AG04450 (cell line): ENCODE measurements around the gene GPR75. TPM values are rescaled to one million over a fixed set of nuclear protein-coding genes. Genes with fewer than 3 reads are reported as not detected.

Experiments
- CTCF ChIA-PET: fragments of 300-600, 350-600 bp; formaldehyde crosslinking; extraction: SDS; loops from one replicate; lab custom pipeline; 2022; ENCODE audit warnings: antibody characterized with exemption, inconsistent platforms; lab: Charles Lee
- POLR2A ChIA-PET: fragments of 350-600 bp; formaldehyde crosslinking; extraction: SDS; loops from one replicate; lab custom pipeline; 2021; ENCODE audit warnings: antibody characterized with exemption, inconsistent platforms; lab: Yijun Ruan, JAX
- DNase-seq: peaks from one replicate; pipeline ENCODE4 v3.0.0-alpha.2; 2011; ENCODE audit warnings: low read depth, low spot score
- H3K27ac ChIP-seq: one replicate; pipeline ENCODE4 v1.5.1; 2012; ENCODE audit warnings: low read depth, low read length, control low read depth
- H3K27me3 ChIP-seq: one replicate; pipeline ENCODE4 v1.6.0; 2012; ENCODE audit warnings: low read length; ENCODE audit not compliant: control insufficient read depth, insufficient read depth
- H3K4me3 ChIP-seq: 2 replicates; pipeline ENCODE4 v1.5.1; 2011; ENCODE audit warnings: mild to moderate bottlenecking, low read depth, low read length, control low read depth
- H3K9me3 ChIP-seq: 2 replicates; pipeline ENCODE4 v1.5.1; 2012; ENCODE audit warnings: low read length; ENCODE audit not compliant: control insufficient read depth, insufficient read depth
- polyA plus RNA-seq: library from polyadenylated mRNA; depleted of rRNA; stranded (reverse); fragments of >200 nt; gene quantifications from 2 replicates; pipeline ENCODE4 v1.2.3, GENCODE V29; 2011
- TF ChIP-seq, protein P1 (sequence below): IDR thresholded peaks from 2 replicates; pipeline ENCODE4 v1.5.1; 2011; ENCODE audit warnings: low read depth, low read length, control low read depth, inconsistent platforms

Gene GPR75
- polyA plus RNA-seq, 1 experiment, result 2.0 TPM

DNA sequence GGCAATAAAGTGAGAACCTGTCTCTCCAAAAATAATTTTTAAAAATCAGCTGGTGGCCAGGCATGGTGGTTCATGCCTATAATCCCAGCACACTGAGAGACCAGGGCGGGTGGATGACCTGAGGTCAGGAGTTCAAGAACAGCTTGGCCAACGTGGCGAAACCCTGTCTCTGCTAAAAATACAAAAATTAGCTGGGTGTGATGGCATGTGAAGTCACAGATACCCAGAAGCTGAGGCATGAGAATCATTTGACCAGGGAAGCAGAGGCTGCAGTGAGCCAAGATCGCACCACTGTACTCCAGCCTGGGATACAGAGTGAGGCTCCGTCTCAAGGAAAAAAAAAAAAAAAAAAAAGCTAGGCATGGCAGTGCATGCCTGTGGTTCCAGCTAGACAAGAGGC lies 7.4 kb upstream of the GPR75 start:
- Histone ChIP-seq H3K27me3 (no peaks in the 10 kb centered on the region), H3K9me3 (no peaks in the 10 kb centered on the region), H3K4me3 (no peak overlapping the region), H3K27ac (no peak overlapping the region)
- ChIA-PET POLR2A (interaction anchor here (0.6 kb wide), 1 partner anchor 45 kb away, joined by 4 read pairs; no protein-coding TSS in a partner anchor), CTCF (interaction anchor here (1.6 kb wide), 1 partner anchor 9 kb away, joined by 8 read pairs; no protein-coding TSS in a partner anchor)
- TF ChIP-seq, protein P1, sequence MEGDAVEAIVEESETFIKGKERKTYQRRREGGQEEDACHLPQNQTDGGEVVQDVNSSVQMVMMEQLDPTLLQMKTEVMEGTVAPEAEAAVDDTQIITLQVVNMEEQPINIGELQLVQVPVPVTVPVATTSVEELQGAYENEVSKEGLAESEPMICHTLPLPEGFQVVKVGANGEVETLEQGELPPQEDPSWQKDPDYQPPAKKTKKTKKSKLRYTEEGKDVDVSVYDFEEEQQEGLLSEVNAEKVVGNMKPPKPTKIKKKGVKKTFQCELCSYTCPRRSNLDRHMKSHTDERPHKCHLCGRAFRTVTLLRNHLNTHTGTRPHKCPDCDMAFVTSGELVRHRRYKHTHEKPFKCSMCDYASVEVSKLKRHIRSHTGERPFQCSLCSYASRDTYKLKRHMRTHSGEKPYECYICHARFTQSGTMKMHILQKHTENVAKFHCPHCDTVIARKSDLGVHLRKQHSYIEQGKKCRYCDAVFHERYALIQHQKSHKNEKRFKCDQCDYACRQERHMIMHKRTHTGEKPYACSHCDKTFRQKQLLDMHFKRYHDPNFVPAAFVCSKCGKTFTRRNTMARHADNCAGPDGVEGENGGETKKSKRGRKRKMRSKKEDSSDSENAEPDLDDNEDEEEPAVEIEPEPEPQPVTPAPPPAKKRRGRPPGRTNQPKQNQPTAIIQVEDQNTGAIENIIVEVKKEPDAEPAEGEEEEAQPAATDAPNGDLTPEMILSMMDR, result no peak
- no peak for DNase-seq

DNA sequence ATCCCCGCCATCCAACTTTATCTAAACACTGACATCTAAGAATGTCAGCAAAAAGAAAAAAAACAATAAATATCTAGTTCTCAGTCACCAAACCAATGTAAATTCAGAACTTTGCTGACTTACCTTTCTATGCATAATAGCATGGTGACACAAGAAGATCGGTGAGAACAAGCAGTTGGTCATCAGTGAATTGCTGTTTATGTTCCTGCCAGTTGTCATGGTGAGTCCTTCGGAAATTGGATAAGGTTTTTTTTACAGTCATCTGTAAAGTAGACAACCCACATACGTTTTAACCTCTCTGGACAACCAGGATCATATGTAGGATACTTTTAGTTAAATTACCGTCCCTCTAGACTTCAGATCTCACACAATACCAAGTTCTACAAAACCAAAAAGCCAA lies 6.2 kb upstream of the GPR75 start:
- Histone ChIP-seq H3K4me3 (no peak overlapping the region), H3K27me3 (no peaks in the 10 kb centered on the region), H3K9me3 (no peaks in the 10 kb centered on the region), H3K27ac (no peak overlapping the region)
- TF ChIP-seq, protein P1, result no peak
- POLR2A ChIA-PET, result interaction anchor here (0.6 kb wide), 1 partner anchor 28 kb away, joined by 3 read pairs; no protein-coding TSS in a partner anchor
- DNase-seq, result no peak
- CTCF ChIA-PET, result interaction anchor here (1.6 kb wide), 1 partner anchor 8 kb away, joined by 8 read pairs; no protein-coding TSS in a partner anchor

DNA sequence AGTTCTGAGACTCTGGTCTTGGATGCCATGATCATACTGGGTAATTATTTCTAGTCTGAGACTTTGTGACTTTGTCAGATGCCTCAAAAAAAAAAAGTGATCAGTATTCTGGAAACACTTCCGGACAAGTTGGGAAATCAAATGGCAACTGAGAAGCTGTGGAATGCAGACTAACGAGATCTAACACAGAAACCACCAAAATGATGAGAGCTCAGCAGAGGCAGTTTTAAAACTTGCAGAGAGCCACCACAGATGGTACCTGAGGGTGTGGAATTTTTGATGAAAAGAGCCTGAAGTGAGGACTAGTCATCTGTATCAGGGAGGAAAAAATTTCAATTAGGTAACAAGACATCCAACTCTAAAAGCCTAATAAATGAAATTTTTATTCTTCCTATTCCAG lies 5.5 kb upstream of the GPR75 start:
- Histone ChIP-seq H3K27ac (no peak overlapping the region), H3K4me3 (no peak overlapping the region), H3K27me3 (no peaks in the 10 kb centered on the region), H3K9me3 (no peaks in the 10 kb centered on the region)
- CTCF ChIA-PET, result no interaction called here
- no peak for DNase-seq
- POLR2A ChIA-PET, result no interaction called here
- TF ChIP-seq, protein P1, result no peak

DNA sequence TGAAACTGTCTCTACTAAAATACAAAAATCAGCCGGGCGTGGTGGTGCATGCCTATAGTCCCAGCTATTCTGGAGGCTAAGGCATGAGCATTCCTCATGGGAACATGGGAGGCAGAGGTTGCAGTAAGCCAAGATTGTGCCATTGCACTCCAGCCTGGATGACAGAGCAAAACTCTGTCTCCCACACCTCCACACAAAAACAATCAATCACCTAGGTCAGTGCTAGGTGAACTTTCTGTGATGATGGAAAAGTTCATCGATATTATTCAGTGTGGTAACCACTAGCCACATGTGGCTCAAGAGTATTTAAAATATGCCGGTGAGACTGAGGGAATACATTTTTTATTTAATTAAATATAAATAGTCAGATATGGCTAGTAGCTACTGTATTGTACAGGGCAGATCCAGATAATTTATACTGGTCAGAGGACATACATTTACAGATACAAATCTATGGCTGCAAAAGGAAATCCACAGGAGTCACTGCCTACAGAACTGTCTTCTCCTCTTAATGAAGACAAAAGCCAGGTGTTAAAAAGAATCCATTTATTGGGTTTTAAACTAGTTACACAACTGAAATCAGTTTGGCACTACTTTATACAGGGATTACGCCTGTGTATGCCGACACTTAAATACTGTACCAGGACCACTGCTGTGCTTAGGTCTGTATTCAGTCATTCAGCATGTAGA lies 3.9 kb upstream of the GPR75 start:
- TF ChIP-seq, protein P1, result no peak
- no peak overlapping the region for H3K27ac ChIP-seq
- DNase-seq, result no peak
- ChIA-PET POLR2A (no interaction called here), CTCF (no interaction called here)
- no peak overlapping the region for H3K4me3 ChIP-seq
- no peaks in the 10 kb centered on the region for H3K9me3 ChIP-seq
- H3K27me3 ChIP-seq, result no peaks in the 10 kb centered on the region

DNA sequence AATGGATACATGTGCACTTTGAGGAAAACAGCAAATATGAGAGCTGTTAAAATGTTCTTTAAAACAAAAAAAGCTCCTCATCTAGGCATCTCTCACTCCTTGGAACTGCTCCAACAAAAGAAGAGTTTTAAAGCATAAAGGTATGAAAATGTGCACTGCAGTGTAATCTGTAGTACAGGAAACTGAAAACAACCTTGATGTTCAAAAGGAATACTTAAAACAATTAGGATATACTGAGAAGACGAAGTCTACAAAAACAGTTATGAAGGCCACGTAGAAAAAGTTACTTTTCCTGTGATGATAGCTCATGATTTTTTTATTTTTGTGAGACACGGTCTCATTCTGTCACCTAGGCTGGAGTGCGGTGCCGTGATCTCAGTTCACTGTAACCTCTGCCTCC lies 2.1 kb upstream of the GPR75 start:
- no peak for DNase-seq
- CTCF ChIA-PET, result interaction anchor here (0.6 kb wide), 2 partner anchors 14 to 70 kb away, joined by 4 read pairs; no protein-coding TSS in a partner anchor
- Histone ChIP-seq H3K27me3 (no peaks in the 10 kb centered on the region), H3K4me3 (no peak overlapping the region), H3K27ac (no peak overlapping the region), H3K9me3 (no peaks in the 10 kb centered on the region)
- TF ChIP-seq, protein P1, result no peak
- POLR2A ChIA-PET, result interaction anchor here (1.3 kb wide), 1 partner anchor 11 kb away, joined by 12 read pairs; no protein-coding TSS in a partner anchor
